K562 (cell line): ENCODE measurements around the gene ATP8B4. TPM values are rescaled to one million over a fixed set of nuclear protein-coding genes. Genes with fewer than 3 reads are reported as not detected.

Source experiments
- BACH1 ChIP-seq: fragments of 200-800 bp; sonication (Bioruptor generic); IDR thresholded peaks from 2 replicates; pipeline ENCODE4 v1.6.1; 2016; ENCODE audit warnings: missing genetic modification characterization, missing compliant biosample characterization
- DMBX1 ChIP-seq: fragments of 250-450 bp; sonication (Bioruptor Pico); IDR thresholded peaks from 2 replicates; pipeline ENCODE4 v1.8.0; 2022; ENCODE audit warnings: inconsistent platforms, mild to moderate bottlenecking, moderate library complexity, borderline replicate concordance
- ESRRB ChIP-seq: fragments of 250-450 bp; sonication (Bioruptor Pico); IDR thresholded peaks from 2 replicates; pipeline ENCODE4 v1.5.0; 2020; ENCODE audit warnings: mild to moderate bottlenecking, moderate library complexity, borderline replicate concordance
- FIP1L1 ChIP-seq: fragments of 200-400 bp; formaldehyde crosslinking; IDR thresholded peaks from 2 replicates; pipeline ENCODE4 v1.6.1; 2018; ENCODE audit warnings: mild to moderate bottlenecking, low read depth, low read length; ENCODE audit not compliant: poor library complexity, severe bottlenecking
- FOSL1 ChIP-seq: fragments of 200-800 bp; sonication (Bioruptor generic); conservative IDR thresholded peaks from 2 replicates; pipeline ENCODE4 v1.6.1; 2016; ENCODE audit warnings: missing genetic modification characterization, missing compliant biosample characterization
- FOXA3 ChIP-seq, 2 experiments: fragments of 450-650 bp in 1 of 2; sonication (generic) in 1 of 2; formaldehyde crosslinking; IDR thresholded peaks in 1 of 2; conservative IDR thresholded peaks in 1 of 2; 2 replicates each; pipeline versions ENCODE4 v1.4.0 to v1.8.0; 2020 to 2022; ENCODE audit warnings: mild to moderate bottlenecking in 2 of 2, missing genetic modification reagents in 1 of 2
- HDAC3 ChIP-seq: fragments of 450-650 bp; IDR thresholded peaks from 2 replicates; pipeline ENCODE4 v1.6.1; 2018; ENCODE audit warnings: borderline replicate concordance, mild to moderate bottlenecking, moderate library complexity; ENCODE audit not compliant: partially characterized antibody
- HEY1 ChIP-seq: fragments of 250-450 bp; sonication (Bioruptor Pico); IDR thresholded peaks from 2 replicates; pipeline ENCODE4 v1.5.0; 2020; ENCODE audit warnings: mild to moderate bottlenecking, moderate library complexity, borderline replicate concordance
- KLF6 ChIP-seq: fragments of 250-450 bp; sonication (Bioruptor Pico); IDR thresholded peaks from 2 replicates; pipeline ENCODE4 v1.4.0; 2020; ENCODE audit warnings: mild to moderate bottlenecking, moderate library complexity, borderline replicate concordance
- RBM25 ChIP-seq: fragments of 200-400 bp; formaldehyde crosslinking; IDR thresholded peaks from 2 replicates; pipeline ENCODE4 v1.6.1; 2018; ENCODE audit warnings: low read length, low read depth, moderate library complexity; ENCODE audit not compliant: severe bottlenecking
- TCFL5 ChIP-seq: fragments of 250-450 bp; sonication (Bioruptor Pico); conservative IDR thresholded peaks from 2 replicates; pipeline ENCODE4 v1.6.1; 2021; ENCODE audit warnings: mild to moderate bottlenecking, moderate library complexity, matching md5 sums
- XRCC4 ChIP-seq: IDR thresholded peaks from one replicate; pipeline ENCODE4 v1.6.1; 2011; ENCODE audit not compliant: insufficient read depth, insufficient read length; ENCODE audit errors: extremely low read depth
- ZNF174 ChIP-seq: fragments of 250-450 bp; sonication (Bioruptor Pico); IDR thresholded peaks from 2 replicates; pipeline ENCODE4 v1.4.0; 2020; ENCODE audit warnings: mild to moderate bottlenecking
- polyA plus RNA-seq, 8 experiments: library from polyadenylated mRNA; depleted of rRNA in 4 of 8; stranded (reverse) in 5 of 8; unstranded in 3 of 8; fragments of >200 nt; fragmentation: Nextera tagmentation in 2 of 8; fragmentation: Illumina TruSeq in 1 of 8; extraction: Ambion mirVana in 2 of 8; extraction: Trizol in 1 of 8; gene quantifications; 2 replicates each; pipeline versions ENCODE4 v1.2.1 to v1.2.3, GENCODE V29; 2011 to 2014; ENCODE audit warnings: inconsistent platforms in 1 of 8, missing spikeins in 1 of 8
- total RNA-seq, 7 experiments: library from RNA; depleted of rRNA in 6 of 7; stranded (reverse); fragments of >200 nt in 6 of 7; fragmentation: Illumina TruSeq in 2 of 7; extraction: Trizol in 2 of 7; gene quantifications; 2 replicates each; pipeline versions ENCODE4 v1.2.1 to v1.2.3, GENCODE V29; 2011 to 2021; ENCODE audit warnings: low replicate concordance in 1 of 7
- TF ChIP-seq, protein P1 (sequence below), 2 experiments: fragments of 150-350 bp in 1 of 2; IDR thresholded peaks; 2 replicates each; pipeline ENCODE4 v1.6.1; 2012 to 2016; ENCODE audit warnings: low read depth in 2 of 2, low read length in 2 of 2, mild to moderate bottlenecking in 1 of 2, moderate library complexity in 1 of 2
- TF ChIP-seq, protein P2 (sequence below): sonication (generic); formaldehyde crosslinking; IDR thresholded peaks from 2 replicates; pipeline ENCODE4 v1.9.0; 2022; ENCODE audit warnings: mild to moderate bottlenecking, missing genetic modification reagents
- TF ChIP-seq, protein P3 (sequence below): fragments of 250-450 bp; sonication (Bioruptor Pico); IDR thresholded peaks from 2 replicates; pipeline ENCODE4 v1.5.0; 2021
- TF ChIP-seq, protein P4 (sequence below): fragments of 250-450 bp; sonication (Bioruptor Pico); IDR thresholded peaks from 2 replicates; pipeline ENCODE4 v1.4.0; 2020; ENCODE audit warnings: mild to moderate bottlenecking
- TF ChIP-seq, protein P5 (sequence below), 2 experiments: IDR thresholded peaks; 2 replicates each; pipeline ENCODE4 v1.6.1; 2012; ENCODE audit warnings: improper control_type of control experiment in 2 of 2, low read depth in 2 of 2, low read length in 2 of 2, borderline replicate concordance in 1 of 2

ATP8B4 gene
- total and polyA plus RNA-seq, 9 of the 15 experiments (the other 6 are each of a cell fraction or from before 2014, with no cell fraction given) = 0.14 to 2.5 (median 0.44) TPM

DNA sequence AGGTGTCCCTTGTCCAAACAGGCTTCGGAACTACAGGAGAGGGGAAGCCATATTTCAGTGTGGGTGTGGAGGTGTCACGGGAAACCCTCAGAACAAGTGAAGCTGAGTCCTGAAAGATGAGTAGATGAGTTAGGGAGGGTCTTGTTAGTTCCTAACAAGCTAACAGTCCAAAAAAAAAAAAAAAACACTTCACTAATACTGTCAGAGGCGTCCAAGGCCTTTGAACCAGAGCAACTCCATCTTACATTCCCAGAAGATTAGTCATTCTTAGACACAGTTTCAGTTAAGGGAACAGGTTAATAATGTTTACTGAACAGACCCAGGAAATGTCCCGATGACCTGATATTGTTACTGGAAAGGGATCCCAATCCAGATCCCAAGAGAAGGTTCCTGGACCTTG, 7.0 kb upstream of the ATP8B4 start (continued):
- TF ChIP-seq FOXA3 (CRISPR knock-in tag; conservative IDR thresholded peaks at IDR 0.05 in 1 of 2, IDR thresholded peaks at IDR 0.05 in 1 of 2) (no peak), DMBX1 (CRISPR knock-in tag) (peak; percentile 87), FOSL1 (tag) (0 out of 2 replicates have a peak, but pooled peaks have one; percentile 18), TCFL5 (CRISPR knock-in tag) (no peak), FIP1L1 (no peak), BACH1 (0 out of 2 replicates have a peak, but pooled peaks have one; percentile 20), KLF6 (no peak; the same call in 1 of the 2 replicates), HEY1 (CRISPR knock-in tag) (no peak), HDAC3 (no peak), ZNF174 (CRISPR knock-in tag) (no peak), XRCC4 (no peak), ESRRB (CRISPR knock-in tag) (no peak), RBM25 (no peak)
- TF ChIP-seq, protein P1, sequence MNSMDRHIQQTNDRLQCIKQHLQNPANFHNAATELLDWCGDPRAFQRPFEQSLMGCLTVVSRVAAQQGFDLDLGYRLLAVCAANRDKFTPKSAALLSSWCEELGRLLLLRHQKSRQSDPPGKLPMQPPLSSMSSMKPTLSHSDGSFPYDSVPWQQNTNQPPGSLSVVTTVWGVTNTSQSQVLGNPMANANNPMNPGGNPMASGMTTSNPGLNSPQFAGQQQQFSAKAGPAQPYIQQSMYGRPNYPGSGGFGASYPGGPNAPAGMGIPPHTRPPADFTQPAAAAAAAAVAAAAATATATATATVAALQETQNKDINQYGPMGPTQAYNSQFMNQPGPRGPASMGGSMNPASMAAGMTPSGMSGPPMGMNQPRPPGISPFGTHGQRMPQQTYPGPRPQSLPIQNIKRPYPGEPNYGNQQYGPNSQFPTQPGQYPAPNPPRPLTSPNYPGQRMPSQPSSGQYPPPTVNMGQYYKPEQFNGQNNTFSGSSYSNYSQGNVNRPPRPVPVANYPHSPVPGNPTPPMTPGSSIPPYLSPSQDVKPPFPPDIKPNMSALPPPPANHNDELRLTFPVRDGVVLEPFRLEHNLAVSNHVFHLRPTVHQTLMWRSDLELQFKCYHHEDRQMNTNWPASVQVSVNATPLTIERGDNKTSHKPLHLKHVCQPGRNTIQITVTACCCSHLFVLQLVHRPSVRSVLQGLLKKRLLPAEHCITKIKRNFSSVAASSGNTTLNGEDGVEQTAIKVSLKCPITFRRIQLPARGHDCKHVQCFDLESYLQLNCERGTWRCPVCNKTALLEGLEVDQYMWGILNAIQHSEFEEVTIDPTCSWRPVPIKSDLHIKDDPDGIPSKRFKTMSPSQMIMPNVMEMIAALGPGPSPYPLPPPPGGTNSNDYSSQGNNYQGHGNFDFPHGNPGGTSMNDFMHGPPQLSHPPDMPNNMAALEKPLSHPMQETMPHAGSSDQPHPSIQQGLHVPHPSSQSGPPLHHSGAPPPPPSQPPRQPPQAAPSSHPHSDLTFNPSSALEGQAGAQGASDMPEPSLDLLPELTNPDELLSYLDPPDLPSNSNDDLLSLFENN (IDR thresholded peaks at IDR 0.05; ENCODE audit: low read depth in 2 of 2, low read length in 2 of 2) = no peak
- TF ChIP-seq, protein P2, sequence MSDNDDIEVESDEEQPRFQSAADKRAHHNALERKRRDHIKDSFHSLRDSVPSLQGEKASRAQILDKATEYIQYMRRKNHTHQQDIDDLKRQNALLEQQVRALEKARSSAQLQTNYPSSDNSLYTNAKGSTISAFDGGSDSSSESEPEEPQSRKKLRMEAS = no peak
- TF ChIP-seq, protein P3, sequence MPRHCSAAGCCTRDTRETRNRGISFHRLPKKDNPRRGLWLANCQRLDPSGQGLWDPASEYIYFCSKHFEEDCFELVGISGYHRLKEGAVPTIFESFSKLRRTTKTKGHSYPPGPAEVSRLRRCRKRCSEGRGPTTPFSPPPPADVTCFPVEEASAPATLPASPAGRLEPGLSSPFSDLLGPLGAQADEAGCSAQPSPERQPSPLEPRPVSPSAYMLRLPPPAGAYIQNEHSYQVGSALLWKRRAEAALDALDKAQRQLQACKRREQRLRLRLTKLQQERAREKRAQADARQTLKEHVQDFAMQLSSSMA = no peak
- TF ChIP-seq, protein P4, sequence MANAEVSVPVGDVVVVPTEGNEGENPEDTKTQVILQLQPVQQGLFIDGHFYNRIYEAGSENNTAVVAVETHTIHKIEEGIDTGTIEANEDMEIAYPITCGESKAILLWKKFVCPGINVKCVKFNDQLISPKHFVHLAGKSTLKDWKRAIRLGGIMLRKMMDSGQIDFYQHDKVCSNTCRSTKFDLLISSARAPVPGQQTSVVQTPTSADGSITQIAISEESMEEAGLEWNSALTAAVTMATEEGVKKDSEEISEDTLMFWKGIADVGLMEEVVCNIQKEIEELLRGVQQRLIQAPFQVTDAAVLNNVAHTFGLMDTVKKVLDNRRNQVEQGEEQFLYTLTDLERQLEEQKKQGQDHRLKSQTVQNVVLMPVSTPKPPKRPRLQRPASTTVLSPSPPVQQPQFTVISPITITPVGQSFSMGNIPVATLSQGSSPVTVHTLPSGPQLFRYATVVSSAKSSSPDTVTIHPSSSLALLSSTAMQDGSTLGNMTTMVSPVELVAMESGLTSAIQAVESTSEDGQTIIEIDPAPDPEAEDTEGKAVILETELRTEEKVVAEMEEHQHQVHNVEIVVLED (CRISPR knock-in tag) = peak; percentile 16; the same call in 1 of the 2 replicates
- TF ChIP-seq, protein P5, sequence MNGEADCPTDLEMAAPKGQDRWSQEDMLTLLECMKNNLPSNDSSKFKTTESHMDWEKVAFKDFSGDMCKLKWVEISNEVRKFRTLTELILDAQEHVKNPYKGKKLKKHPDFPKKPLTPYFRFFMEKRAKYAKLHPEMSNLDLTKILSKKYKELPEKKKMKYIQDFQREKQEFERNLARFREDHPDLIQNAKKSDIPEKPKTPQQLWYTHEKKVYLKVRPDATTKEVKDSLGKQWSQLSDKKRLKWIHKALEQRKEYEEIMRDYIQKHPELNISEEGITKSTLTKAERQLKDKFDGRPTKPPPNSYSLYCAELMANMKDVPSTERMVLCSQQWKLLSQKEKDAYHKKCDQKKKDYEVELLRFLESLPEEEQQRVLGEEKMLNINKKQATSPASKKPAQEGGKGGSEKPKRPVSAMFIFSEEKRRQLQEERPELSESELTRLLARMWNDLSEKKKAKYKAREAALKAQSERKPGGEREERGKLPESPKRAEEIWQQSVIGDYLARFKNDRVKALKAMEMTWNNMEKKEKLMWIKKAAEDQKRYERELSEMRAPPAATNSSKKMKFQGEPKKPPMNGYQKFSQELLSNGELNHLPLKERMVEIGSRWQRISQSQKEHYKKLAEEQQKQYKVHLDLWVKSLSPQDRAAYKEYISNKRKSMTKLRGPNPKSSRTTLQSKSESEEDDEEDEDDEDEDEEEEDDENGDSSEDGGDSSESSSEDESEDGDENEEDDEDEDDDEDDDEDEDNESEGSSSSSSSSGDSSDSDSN (IDR thresholded peaks at IDR 0.05; ENCODE audit: borderline replicate concordance in 1 of 2, low read depth in 2 of 2, low read length in 2 of 2) = no peak
